K562 (cell line): ENCODE data around the gene GRPR. TPM values are rescaled to one million over a fixed set of nuclear protein-coding genes. Genes with fewer than 3 reads are reported as not detected.

Experiments
- ATAC-seq: fragments of 200-7000 bp; cut with Tn5 transposase; 3 replicates; pipeline ENCODE4 v1.9.1; 2020; ENCODE audit warnings: moderate library complexity
- BruUV-seq: library from RNA; stranded (reverse); fragments of 400-500 nt; replicated peaks from 2 replicates; lab custom pipeline; 2021; lab: Mats Ljungman, UMichigan
- CTCF ChIA-PET: fragments of 300-600 bp; formaldehyde crosslinking; extraction: SDS; loops from one replicate; lab custom pipeline; 2021; ENCODE audit warnings: low intra/inter-chr PET ratio; lab: Yijun Ruan, JAX
- POLR2A ChIA-PET: fragments of 300-600, 350-650 bp; sonication (Branson Sonifier 250); formaldehyde crosslinking; extraction: SDS; loops from one replicate; lab custom pipeline; 2021; ENCODE audit warnings: antibody characterized with exemption, inconsistent platforms; lab: Yijun Ruan, JAX
- DNase-seq, 4 experiments: peaks; one replicate each; pipeline versions ENCODE4 v3.0.0 to v3.0.0-alpha.2; 2011 to 2018; ENCODE audit warnings: low spot score in 3 of 4, mixed read lengths in 3 of 4; ENCODE audit errors: extremely low read depth in 1 of 4
- FAIRE-seq: peaks from 2 replicates; lab custom pipeline; 2011; peaks lifted over from hg19 to GRCh38; lab: Jason Lieb, UNC
- H2AFZ ChIP-seq: 2 replicates; pipeline ENCODE4 v1.6.0; 2011; ENCODE audit warnings: low read depth, low read length, control low read depth, inconsistent platforms
- H3K27ac ChIP-seq: fragments of 200-600 bp; 3 replicates; pipeline ENCODE4 v1.8.0; 2011; ENCODE audit warnings: low read depth, mild to moderate bottlenecking, control low read depth, inconsistent platforms, low read length, moderate library complexity, mixed read lengths; ENCODE audit errors: extremely low read depth
- H3K27me3 ChIP-seq, 2 experiments: fragments of 300-600 bp in 1 of 2; 2 replicates in 1 of 2; 3 replicates in 1 of 2; pipeline versions ENCODE4 v1.6.0 to v1.8.0; 2011; ENCODE audit warnings: inconsistent platforms in 2 of 2, low read length in 2 of 2, mild to moderate bottlenecking in 1 of 2, mixed read lengths in 1 of 2, moderate library complexity in 1 of 2; ENCODE audit not compliant: control insufficient read depth in 2 of 2, insufficient read depth in 2 of 2
- H3K36me3 ChIP-seq: fragments of 300-600 bp; 3 replicates; pipeline ENCODE4 v1.8.0; 2011; ENCODE audit warnings: mild to moderate bottlenecking, low read length, inconsistent platforms; ENCODE audit not compliant: control insufficient read depth, insufficient read depth
- H3K4me1 ChIP-seq, 2 experiments: fragments of 200-600 bp in 1 of 2; replicated peaks in 1 of 2; 2 replicates in 1 of 2; 3 replicates in 1 of 2; pipeline versions ENCODE4 v1.5.1 to v1.8.0; 2011; ENCODE audit warnings: inconsistent platforms in 2 of 2, low read length in 2 of 2, mild to moderate bottlenecking in 1 of 2, mixed read lengths in 1 of 2, moderate library complexity in 1 of 2; ENCODE audit not compliant: control insufficient read depth in 2 of 2, insufficient read depth in 2 of 2
- H3K4me2 ChIP-seq: 2 replicates; pipeline ENCODE4 v1.6.1; 2011; ENCODE audit warnings: low read length, control low read depth, inconsistent platforms, mixed read lengths; ENCODE audit not compliant: insufficient read depth
- H3K4me3 ChIP-seq: fragments of 200-600 bp; sonication (generic), shearing (Covaris generic); 2 replicates; pipeline ENCODE4 v1.5.1; 2016; ENCODE audit warnings: control low read depth, inconsistent platforms
- H3K79me2 ChIP-seq: fragments of 200-600 bp; 3 replicates; pipeline ENCODE4 v1.8.0; 2011; ENCODE audit warnings: low read length, inconsistent platforms; ENCODE audit not compliant: control insufficient read depth, insufficient read depth
- H3K9ac ChIP-seq, 2 experiments: 2 replicates each; pipeline versions ENCODE4 v1.6.0 to v1.6.1; 2011; ENCODE audit warnings: low read depth in 2 of 2, low read length in 2 of 2, control low read depth in 1 of 2, inconsistent platforms in 1 of 2, mild to moderate bottlenecking in 1 of 2, mixed read lengths in 1 of 2; ENCODE audit not compliant: insufficient read depth in 1 of 2
- H3K9me1 ChIP-seq: one replicate; pipeline ENCODE4 v1.6.0; 2011; ENCODE audit warnings: inconsistent platforms, mild to moderate bottlenecking, low read length, moderate library complexity; ENCODE audit not compliant: control insufficient read depth, insufficient read depth
- H3K9me3 ChIP-seq: replicated peaks from 2 replicates; pipeline ENCODE4 v1.5.1; 2011; ENCODE audit warnings: low read depth, low read length, inconsistent platforms; ENCODE audit not compliant: control insufficient read depth, insufficient read depth
- H4K20me1 ChIP-seq: replicated peaks from 2 replicates; pipeline ENCODE4 v1.6.1; 2011; ENCODE audit warnings: low read length, inconsistent platforms, mixed read lengths; ENCODE audit not compliant: control insufficient read depth, insufficient read depth
- CGGBP1 ChIP-seq: fragments of 250-450 bp; sonication (Bioruptor Pico); IDR thresholded peaks from 2 replicates; pipeline ENCODE4 v1.9.0; 2021; ENCODE audit warnings: mild to moderate bottlenecking
- E2F6 ChIP-seq, 2 experiments: IDR thresholded peaks; 2 replicates each; pipeline ENCODE4 v1.6.1; 2011; ENCODE audit warnings: borderline replicate concordance in 1 of 2, control low read depth in 1 of 2, low read depth in 1 of 2, low read length in 1 of 2, mild to moderate bottlenecking in 1 of 2, mixed read lengths in 1 of 2, moderate library complexity in 1 of 2; ENCODE audit not compliant: insufficient read depth in 1 of 2, insufficient read length in 1 of 2, poor library complexity in 1 of 2, severe bottlenecking in 1 of 2; ENCODE audit errors: extremely low read depth in 1 of 2
- KLF1 ChIP-seq: fragments of 450-650 bp; IDR thresholded peaks from 2 replicates; pipeline ENCODE4 v1.6.1; 2016; ENCODE audit warnings: missing genetic modification characterization, missing compliant biosample characterization
- PHF20 ChIP-seq: fragments of 450-650 bp; IDR thresholded peaks from 2 replicates; pipeline ENCODE4 v1.6.1; 2018; ENCODE audit not compliant: partially characterized antibody
- PYGO2 ChIP-seq: fragments of 450-650 bp; IDR thresholded peaks from 2 replicates; pipeline ENCODE4 v1.6.1; 2016; ENCODE audit warnings: mild to moderate bottlenecking, missing genetic modification characterization, moderate library complexity, missing compliant biosample characterization
- SLC30A9 ChIP-seq: fragments of 250-450 bp; sonication (Bioruptor Pico); IDR thresholded peaks from 2 replicates; pipeline ENCODE4 v1.8.0; 2022; ENCODE audit warnings: mild to moderate bottlenecking, moderate library complexity
- SMAD3 ChIP-seq: fragments of 450-650 bp; formaldehyde crosslinking; conservative IDR thresholded peaks from 2 replicates; pipeline ENCODE4 v1.4.0; 2020; ENCODE audit warnings: mild to moderate bottlenecking
- STAG1 ChIP-seq: sonication (generic); formaldehyde crosslinking; IDR thresholded peaks from 2 replicates; pipeline ENCODE4 v1.5.0; 2020; ENCODE audit warnings: missing genetic modification reagents, borderline replicate concordance
- TBP ChIP-seq: optimal IDR thresholded peaks from 2 replicates; pipeline ENCODE3; 2011; ENCODE audit warnings: low read depth, low read length, improper control_type of control experiment
- ZFPM2 ChIP-seq: fragments of 250-450 bp; sonication (Bioruptor Pico); IDR thresholded peaks from 2 replicates; pipeline ENCODE4 v1.5.1; 2022; ENCODE audit warnings: mild to moderate bottlenecking
- ZNF780A ChIP-seq: fragments of 250-450 bp; sonication (Bioruptor Pico); IDR thresholded peaks from 2 replicates; pipeline ENCODE4 v1.5.0; 2021; ENCODE audit warnings: mild to moderate bottlenecking
- WGBS: fragments of 100-300 bp; shearing (Covaris generic); methylation state at CpG from one replicate; pipeline ENCODE4 v1.1.6; 2016; ENCODE audit warnings: low coverage, mixed read lengths; ENCODE audit not compliant: insufficient coverage; ENCODE audit errors: missing lambda C conversion rate; 5-methylcytosine and 5-hydroxymethylcytosine counted together
- in situ Hi-C: fragments of 300-500 bp; cut with MboI; formaldehyde crosslinking; loops from 4 replicates; pipeline ENCODE4 v1.15.0; 2018; ENCODE audit warnings: inconsistent platforms, mixed read lengths
- intact Hi-C: fragments of 100-400 bp; cut with micrococcal nuclease; formaldehyde crosslinking; loops from 2 replicates; pipeline ENCODE4 v1.14.2; 2022
- polyA plus RNA-seq, 8 experiments: library from polyadenylated mRNA; depleted of rRNA in 4 of 8; stranded (reverse) in 5 of 8; unstranded in 3 of 8; fragments of >200 nt; fragmentation: Nextera tagmentation in 2 of 8; fragmentation: Illumina TruSeq in 1 of 8; extraction: Ambion mirVana in 2 of 8; extraction: Trizol in 1 of 8; gene quantifications; 2 replicates each; pipeline versions ENCODE4 v1.2.1 to v1.2.3, GENCODE V29; 2011 to 2014; ENCODE audit warnings: inconsistent platforms in 1 of 8, missing spikeins in 1 of 8
- total RNA-seq, 7 experiments: library from RNA; depleted of rRNA in 6 of 7; stranded (reverse); fragments of >200 nt in 6 of 7; fragmentation: Illumina TruSeq in 2 of 7; extraction: Trizol in 2 of 7; gene quantifications; 2 replicates each; pipeline versions ENCODE4 v1.2.1 to v1.2.3, GENCODE V29; 2011 to 2021; ENCODE audit warnings: low replicate concordance in 1 of 7
- TF ChIP-seq, protein P1 (sequence below): fragments of 450-650 bp; IDR thresholded peaks from 2 replicates; pipeline ENCODE4 v1.6.1; 2016; ENCODE audit warnings: antibody characterized with exemption
- TF ChIP-seq, protein P2 (sequence below): sonication (generic); formaldehyde crosslinking; IDR thresholded peaks from 2 replicates; pipeline ENCODE4 v1.8.1; 2023; ENCODE audit warnings: mild to moderate bottlenecking, missing genetic modification reagents
- TF ChIP-seq, protein P3 (sequence below): fragments of 250-450 bp; sonication (Bioruptor Pico); IDR thresholded peaks from 2 replicates; pipeline ENCODE4 v1.8.0; 2022; ENCODE audit warnings: inconsistent platforms

Gene GRPR
- total and polyA plus RNA-seq, 9 of the 15 experiments (the other 6 are each of a cell fraction or from before 2014, with no cell fraction given) = 0.06 to 0.11 TPM; not detected in 7

- Histone ChIP-seq H3K4me3 (no peak overlapping the region), H3K9ac (no peak overlapping the region), H3K9me3 (no peaks in the 10 kb centered on the region), H3K4me1 (peaks cover 0 to 8% of the 10 kb centered on the region in 2 experiments; a peak in 2 of 5 replicates), H3K27me3 (no peaks in the 10 kb centered on the region), H3K9me1 (no peaks in the 10 kb centered on the region), H3K27ac (no peak overlapping the region), H3K4me2 (no peak overlapping the region), H3K36me3 (no peaks in the 10 kb centered on the region), H4K20me1 (no peaks in the 10 kb centered on the region), H2AFZ (no peak overlapping the region), H3K79me2 (no peaks in the 10 kb centered on the region)
- ChIA-PET POLR2A (no interaction called here), CTCF (no interaction called here)
- DNase-seq (no peak), FAIRE-seq (peak; percentile 19), ATAC-seq (no peak)
- intact Hi-C loops (no loop called here), in situ Hi-C loops (no loop called here)
- 18% methylated on average over 2 of the region's 3 CpGs for WGBS
- BruUV-seq = no TSS peak
- TF ChIP-seq, protein P1, sequence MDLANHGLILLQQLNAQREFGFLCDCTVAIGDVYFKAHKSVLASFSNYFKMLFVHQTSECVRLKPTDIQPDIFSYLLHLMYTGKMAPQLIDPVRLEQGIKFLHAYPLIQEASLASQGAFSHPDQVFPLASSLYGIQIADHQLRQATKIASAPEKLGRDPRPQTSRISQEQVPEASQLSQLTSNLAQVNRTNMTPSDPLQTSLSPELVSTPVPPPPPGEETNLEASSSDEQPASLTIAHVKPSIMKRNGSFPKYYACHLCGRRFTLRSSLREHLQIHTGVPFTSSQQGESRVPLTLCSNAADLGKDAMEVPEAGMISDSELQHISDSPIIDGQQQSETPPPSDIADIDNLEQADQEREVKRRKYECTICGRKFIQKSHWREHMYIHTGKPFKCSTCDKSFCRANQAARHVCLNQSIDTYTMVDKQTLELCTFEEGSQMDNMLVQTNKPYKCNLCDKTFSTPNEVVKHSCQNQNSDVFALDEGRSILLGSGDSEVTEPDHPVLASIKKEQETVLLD = no peak
- TF ChIP-seq KLF1 (tag) (no peak), ZNF780A (CRISPR knock-in tag) (no peak), ZFPM2 (no peak), TBP (no peak), PHF20 (no peak), PYGO2 (tag) (no peak), E2F6 (IDR thresholded peaks at IDR 0.05; ENCODE audit: borderline replicate concordance in 1 of 2, extremely low read depth in 1 of 2, insufficient read depth in 1 of 2, insufficient read length in 1 of 2, low read depth in 1 of 2, low read length in 1 of 2, poor library complexity in 1 of 2, severe bottlenecking in 1 of 2) (no peak), SMAD3 (CRISPR knock-in tag) (no peak), CGGBP1 (CRISPR knock-in tag) (no peak), SLC30A9 (CRISPR knock-in tag) (no peak), STAG1 (CRISPR knock-in tag) (no peak)
- TF ChIP-seq, protein P2, sequence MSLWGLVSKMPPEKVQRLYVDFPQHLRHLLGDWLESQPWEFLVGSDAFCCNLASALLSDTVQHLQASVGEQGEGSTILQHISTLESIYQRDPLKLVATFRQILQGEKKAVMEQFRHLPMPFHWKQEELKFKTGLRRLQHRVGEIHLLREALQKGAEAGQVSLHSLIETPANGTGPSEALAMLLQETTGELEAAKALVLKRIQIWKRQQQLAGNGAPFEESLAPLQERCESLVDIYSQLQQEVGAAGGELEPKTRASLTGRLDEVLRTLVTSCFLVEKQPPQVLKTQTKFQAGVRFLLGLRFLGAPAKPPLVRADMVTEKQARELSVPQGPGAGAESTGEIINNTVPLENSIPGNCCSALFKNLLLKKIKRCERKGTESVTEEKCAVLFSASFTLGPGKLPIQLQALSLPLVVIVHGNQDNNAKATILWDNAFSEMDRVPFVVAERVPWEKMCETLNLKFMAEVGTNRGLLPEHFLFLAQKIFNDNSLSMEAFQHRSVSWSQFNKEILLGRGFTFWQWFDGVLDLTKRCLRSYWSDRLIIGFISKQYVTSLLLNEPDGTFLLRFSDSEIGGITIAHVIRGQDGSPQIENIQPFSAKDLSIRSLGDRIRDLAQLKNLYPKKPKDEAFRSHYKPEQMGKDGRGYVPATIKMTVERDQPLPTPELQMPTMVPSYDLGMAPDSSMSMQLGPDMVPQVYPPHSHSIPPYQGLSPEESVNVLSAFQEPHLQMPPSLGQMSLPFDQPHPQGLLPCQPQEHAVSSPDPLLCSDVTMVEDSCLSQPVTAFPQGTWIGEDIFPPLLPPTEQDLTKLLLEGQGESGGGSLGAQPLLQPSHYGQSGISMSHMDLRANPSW (CRISPR knock-in tag) = no peak
- TF ChIP-seq, protein P3, sequence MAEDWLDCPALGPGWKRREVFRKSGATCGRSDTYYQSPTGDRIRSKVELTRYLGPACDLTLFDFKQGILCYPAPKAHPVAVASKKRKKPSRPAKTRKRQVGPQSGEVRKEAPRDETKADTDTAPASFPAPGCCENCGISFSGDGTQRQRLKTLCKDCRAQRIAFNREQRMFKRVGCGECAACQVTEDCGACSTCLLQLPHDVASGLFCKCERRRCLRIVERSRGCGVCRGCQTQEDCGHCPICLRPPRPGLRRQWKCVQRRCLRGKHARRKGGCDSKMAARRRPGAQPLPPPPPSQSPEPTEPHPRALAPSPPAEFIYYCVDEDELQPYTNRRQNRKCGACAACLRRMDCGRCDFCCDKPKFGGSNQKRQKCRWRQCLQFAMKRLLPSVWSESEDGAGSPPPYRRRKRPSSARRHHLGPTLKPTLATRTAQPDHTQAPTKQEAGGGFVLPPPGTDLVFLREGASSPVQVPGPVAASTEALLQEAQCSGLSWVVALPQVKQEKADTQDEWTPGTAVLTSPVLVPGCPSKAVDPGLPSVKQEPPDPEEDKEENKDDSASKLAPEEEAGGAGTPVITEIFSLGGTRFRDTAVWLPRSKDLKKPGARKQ (CRISPR knock-in tag) = no peak
Measured at GRCh38 chrX:16186380-16187007, 63.1 kb downstream of the GRPR start.
